Loucy (cell line): ENCODE measurements around the gene NAV2.

Source experiments
- EZH2phosphoT487 ChIP-seq: fragments of 200-600 bp; IDR thresholded peaks from 2 replicates; pipeline ENCODE4 v1.6.1; 2018; ENCODE audit warnings: antibody characterized with exemption, mild to moderate bottlenecking, moderate library complexity, borderline replicate concordance
- TF ChIP-seq, protein P1 (sequence below): fragments of 200-600 bp; sonication (generic); conservative IDR thresholded peaks from 2 replicates; pipeline ENCODE4 v1.5.1; 2014; ENCODE audit warnings: mild to moderate bottlenecking, antibody characterized with exemption, low read length

DNA sequence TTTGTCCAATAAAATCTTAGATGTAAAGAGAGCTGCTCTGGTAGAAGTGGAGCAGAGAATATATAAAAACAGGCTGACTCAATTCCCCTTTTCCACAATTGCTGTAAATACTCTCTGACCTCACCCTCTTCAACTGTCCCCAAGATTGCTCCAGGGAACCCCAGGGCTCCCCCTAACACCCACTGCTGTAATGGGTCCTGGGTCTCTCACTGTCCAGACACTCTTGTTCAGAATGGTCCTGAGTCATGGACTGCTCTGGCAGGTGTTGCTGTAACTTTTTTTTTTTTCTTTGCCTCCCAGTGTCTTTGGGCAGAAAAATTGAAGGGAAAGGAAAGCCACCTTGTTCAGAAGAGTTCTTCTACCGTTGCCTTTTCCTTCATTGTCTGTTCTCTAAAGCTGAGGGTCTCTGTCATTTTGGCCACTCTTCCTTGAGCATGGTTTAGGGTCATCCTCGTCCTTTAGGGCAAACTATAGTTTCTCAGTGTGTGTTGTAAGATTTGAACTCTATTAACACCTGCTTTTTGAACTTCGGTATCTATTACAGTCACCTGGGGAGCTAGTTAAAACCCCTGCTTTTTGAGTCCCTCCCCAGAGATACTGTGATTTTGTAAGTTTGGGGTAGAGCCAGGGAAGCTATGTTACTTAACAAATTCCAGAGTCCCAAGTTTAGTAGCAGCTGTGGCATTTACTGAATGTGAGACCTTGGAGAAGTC, 209.5 kb downstream of the NAV2 start:
- TF ChIP-seq, protein P1, sequence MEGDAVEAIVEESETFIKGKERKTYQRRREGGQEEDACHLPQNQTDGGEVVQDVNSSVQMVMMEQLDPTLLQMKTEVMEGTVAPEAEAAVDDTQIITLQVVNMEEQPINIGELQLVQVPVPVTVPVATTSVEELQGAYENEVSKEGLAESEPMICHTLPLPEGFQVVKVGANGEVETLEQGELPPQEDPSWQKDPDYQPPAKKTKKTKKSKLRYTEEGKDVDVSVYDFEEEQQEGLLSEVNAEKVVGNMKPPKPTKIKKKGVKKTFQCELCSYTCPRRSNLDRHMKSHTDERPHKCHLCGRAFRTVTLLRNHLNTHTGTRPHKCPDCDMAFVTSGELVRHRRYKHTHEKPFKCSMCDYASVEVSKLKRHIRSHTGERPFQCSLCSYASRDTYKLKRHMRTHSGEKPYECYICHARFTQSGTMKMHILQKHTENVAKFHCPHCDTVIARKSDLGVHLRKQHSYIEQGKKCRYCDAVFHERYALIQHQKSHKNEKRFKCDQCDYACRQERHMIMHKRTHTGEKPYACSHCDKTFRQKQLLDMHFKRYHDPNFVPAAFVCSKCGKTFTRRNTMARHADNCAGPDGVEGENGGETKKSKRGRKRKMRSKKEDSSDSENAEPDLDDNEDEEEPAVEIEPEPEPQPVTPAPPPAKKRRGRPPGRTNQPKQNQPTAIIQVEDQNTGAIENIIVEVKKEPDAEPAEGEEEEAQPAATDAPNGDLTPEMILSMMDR = no peak
- TF ChIP-seq EZH2phosphoT487 = no peak
